Osteoblast (primary cell): ENCODE data around the gene AKT3. TPM values are rescaled to one million over a fixed set of nuclear protein-coding genes. Genes with fewer than 3 reads are reported as not detected.
A peak's percentile ranks its signal among the peaks of the same experiment; 100 is the strongest.
"Not testable (repeated sequence)": the region's sequence is repeated elsewhere in the genome, so short reads cannot be mapped to it uniquely, and the experiment has no call there.

ENCODE experiments used
- DNase-seq: peaks from one replicate; pipeline ENCODE4 v3.0.0; 2011; ENCODE audit warnings: low spot score, mixed read lengths; ENCODE audit not compliant: insufficient read length; ENCODE audit errors: missing footprints
- H2AFZ ChIP-seq: 2 replicates; pipeline ENCODE4 v1.6.0; 2011; ENCODE audit warnings: mild to moderate bottlenecking, low read length
- H3K27ac ChIP-seq: 2 replicates; pipeline ENCODE4 v1.5.1; 2011; ENCODE audit warnings: mild to moderate bottlenecking, low read depth, low read length, moderate library complexity
- H3K27me3 ChIP-seq: 2 replicates; pipeline ENCODE4 v1.6.0; 2012; ENCODE audit warnings: mild to moderate bottlenecking, control low read depth, inconsistent platforms, low read length, moderate library complexity; ENCODE audit not compliant: insufficient read depth
- H3K36me3 ChIP-seq: 2 replicates; pipeline ENCODE4 v1.5.1; 2011; ENCODE audit warnings: mild to moderate bottlenecking, low read length, control low read depth, moderate library complexity; ENCODE audit not compliant: insufficient read depth
- H3K4me1 ChIP-seq: 2 replicates; pipeline ENCODE4 v1.5.1; 2011; ENCODE audit warnings: mild to moderate bottlenecking, low read length, control low read depth, moderate library complexity; ENCODE audit not compliant: insufficient read depth
- H3K4me2 ChIP-seq: 2 replicates; pipeline ENCODE4 v1.6.0; 2011; ENCODE audit warnings: mild to moderate bottlenecking, low read length; ENCODE audit not compliant: insufficient read depth
- H3K4me3 ChIP-seq: fragments of 200-600 bp; sonication (generic); 3 replicates; pipeline ENCODE4 v1.5.1; 2012; ENCODE audit warnings: mild to moderate bottlenecking, low read length, inconsistent platforms; ENCODE audit not compliant: insufficient read depth
- H3K79me2 ChIP-seq: 2 replicates; pipeline ENCODE4 v1.6.0; 2012; ENCODE audit warnings: mild to moderate bottlenecking, low read length, control low read depth, inconsistent platforms; ENCODE audit not compliant: insufficient read depth
- H3K9me3 ChIP-seq: 2 replicates; pipeline ENCODE4 v1.5.1; 2011; ENCODE audit warnings: low read depth, low read length, control low read depth
- H4K20me1 ChIP-seq: 2 replicates; pipeline ENCODE4 v1.6.0; 2012; ENCODE audit warnings: mild to moderate bottlenecking, low read length, control low read depth; ENCODE audit not compliant: insufficient read depth
- total RNA-seq: library from RNA; depleted of rRNA; stranded (reverse); fragments of >200 nt; gene quantifications from 2 replicates; pipeline ENCODE4 v1.2.3, GENCODE V29; 2012
- TF ChIP-seq, protein P1 (sequence below): IDR thresholded peaks from 2 replicates; pipeline ENCODE4 v1.5.1; 2011; ENCODE audit warnings: mild to moderate bottlenecking, low read depth, low read length, moderate library complexity; ENCODE audit errors: extremely low read depth

The AKT3 gene
- total RNA-seq, 1 donor = 38.7 TPM

DNA sequence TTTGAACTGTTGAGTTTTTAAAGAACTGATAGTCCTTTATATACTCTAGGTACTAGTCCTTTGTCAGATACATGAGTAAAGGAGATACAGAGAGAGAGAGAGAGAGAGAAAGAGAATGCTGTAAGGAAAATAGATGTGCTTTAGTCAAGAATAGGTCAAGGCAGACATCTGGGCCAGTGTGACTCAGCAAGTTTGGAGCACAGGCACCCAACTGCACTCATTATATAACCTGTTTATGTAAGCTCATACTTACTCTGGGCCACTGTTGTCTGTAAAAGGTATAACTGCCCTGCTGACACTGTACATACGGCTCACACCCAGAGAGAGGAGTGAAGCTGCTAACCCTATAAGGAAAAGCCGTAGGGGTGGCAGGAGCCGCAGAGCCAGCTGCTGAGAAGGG, 32.2 kb upstream of the AKT3 start:
- H3K9me3 ChIP-seq = no peaks in the 10 kb centered on the region
- no peak overlapping the region for H3K4me2 ChIP-seq
- H3K4me1 ChIP-seq = peaks cover 10% of the 10 kb centered on the region
- TF ChIP-seq, protein P1, sequence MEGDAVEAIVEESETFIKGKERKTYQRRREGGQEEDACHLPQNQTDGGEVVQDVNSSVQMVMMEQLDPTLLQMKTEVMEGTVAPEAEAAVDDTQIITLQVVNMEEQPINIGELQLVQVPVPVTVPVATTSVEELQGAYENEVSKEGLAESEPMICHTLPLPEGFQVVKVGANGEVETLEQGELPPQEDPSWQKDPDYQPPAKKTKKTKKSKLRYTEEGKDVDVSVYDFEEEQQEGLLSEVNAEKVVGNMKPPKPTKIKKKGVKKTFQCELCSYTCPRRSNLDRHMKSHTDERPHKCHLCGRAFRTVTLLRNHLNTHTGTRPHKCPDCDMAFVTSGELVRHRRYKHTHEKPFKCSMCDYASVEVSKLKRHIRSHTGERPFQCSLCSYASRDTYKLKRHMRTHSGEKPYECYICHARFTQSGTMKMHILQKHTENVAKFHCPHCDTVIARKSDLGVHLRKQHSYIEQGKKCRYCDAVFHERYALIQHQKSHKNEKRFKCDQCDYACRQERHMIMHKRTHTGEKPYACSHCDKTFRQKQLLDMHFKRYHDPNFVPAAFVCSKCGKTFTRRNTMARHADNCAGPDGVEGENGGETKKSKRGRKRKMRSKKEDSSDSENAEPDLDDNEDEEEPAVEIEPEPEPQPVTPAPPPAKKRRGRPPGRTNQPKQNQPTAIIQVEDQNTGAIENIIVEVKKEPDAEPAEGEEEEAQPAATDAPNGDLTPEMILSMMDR = no peak
- H3K27me3 ChIP-seq = no peaks in the 10 kb centered on the region
- H3K79me2 ChIP-seq = no peaks in the 10 kb centered on the region
- no peaks in the 10 kb centered on the region for H4K20me1 ChIP-seq
- H3K27ac ChIP-seq = no peak overlapping the region
- H3K36me3 ChIP-seq = no peaks in the 10 kb centered on the region
- DNase-seq = peak; percentile 46
- no peak overlapping the region for H2AFZ ChIP-seq
- no peak overlapping the region for H3K4me3 ChIP-seq

DNA sequence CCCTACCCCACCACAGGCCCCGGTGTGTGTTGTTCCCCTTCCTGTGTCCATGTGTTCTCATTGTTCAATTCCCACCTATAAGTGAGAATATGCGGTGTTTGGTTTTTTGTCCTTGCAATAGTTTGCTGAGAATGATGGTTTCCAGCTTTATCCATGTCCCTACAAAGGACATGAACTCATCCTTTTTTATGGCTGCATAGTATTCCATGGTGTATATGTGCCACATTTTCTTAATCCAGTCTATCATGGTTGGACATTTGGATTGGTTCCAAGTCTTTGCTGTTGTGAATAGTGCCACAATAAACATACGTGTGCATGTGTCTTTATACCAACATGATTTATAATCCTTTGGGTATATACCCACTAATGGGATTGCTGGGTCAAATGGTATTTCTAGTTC, 27.0 kb upstream of the AKT3 start:
- not testable (repeated sequence) for DNase-seq, H3K79me2 ChIP-seq, H2AFZ ChIP-seq, H3K27me3 ChIP-seq, H3K27ac ChIP-seq, H3K9me3 ChIP-seq, H3K4me1 ChIP-seq, H3K4me3 ChIP-seq, H3K36me3 ChIP-seq, H4K20me1 ChIP-seq, H3K4me2 ChIP-seq

DNA sequence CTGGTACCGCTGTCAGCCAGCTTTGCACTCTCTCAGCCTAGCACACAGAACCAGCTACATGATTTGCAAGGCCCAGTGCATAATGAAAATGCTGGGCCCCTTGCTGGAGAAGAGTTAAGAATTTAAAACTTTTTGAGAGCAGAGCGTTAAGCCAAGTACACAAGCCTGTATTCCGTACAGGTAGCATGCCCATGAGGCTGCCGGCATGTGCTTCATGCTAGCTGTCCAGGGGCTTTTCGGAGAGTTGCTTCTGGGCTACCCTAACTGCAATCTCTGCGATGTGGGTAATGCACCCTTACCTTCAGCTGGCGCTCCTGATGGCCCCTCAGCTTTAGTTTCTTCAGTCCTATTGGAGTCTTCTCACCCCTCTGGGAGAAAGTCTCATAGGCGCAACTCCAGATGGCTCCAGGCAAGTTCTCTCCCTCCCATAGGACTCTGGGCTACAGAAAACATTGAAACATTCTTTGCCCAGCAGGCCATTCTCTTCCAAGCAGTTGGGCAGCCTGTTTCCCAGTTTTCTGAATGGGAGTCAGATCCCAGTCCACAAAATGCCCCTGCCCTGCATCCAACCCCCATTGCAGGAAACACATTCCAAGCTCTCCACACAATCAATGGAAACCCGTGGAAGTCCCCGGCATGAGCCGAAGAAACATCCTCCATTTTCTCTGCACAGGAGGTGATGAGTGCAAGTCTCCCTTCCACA, 5.7 kb upstream of the AKT3 start:
- Histone ChIP-seq H3K4me3 (no peak overlapping the region), H3K4me2 (no peak overlapping the region), H3K27ac (no peak overlapping the region), H3K9me3 (no peaks in the 10 kb centered on the region), H3K79me2 (no peaks in the 10 kb centered on the region), H4K20me1 (no peaks in the 10 kb centered on the region), H3K27me3 (peaks cover 8% of the 10 kb centered on the region), H2AFZ (no peak overlapping the region), H3K4me1 (peaks cover 5% of the 10 kb centered on the region), H3K36me3 (no peaks in the 10 kb centered on the region)
- no peak for DNase-seq
- TF ChIP-seq, protein P1 = no peak

DNA sequence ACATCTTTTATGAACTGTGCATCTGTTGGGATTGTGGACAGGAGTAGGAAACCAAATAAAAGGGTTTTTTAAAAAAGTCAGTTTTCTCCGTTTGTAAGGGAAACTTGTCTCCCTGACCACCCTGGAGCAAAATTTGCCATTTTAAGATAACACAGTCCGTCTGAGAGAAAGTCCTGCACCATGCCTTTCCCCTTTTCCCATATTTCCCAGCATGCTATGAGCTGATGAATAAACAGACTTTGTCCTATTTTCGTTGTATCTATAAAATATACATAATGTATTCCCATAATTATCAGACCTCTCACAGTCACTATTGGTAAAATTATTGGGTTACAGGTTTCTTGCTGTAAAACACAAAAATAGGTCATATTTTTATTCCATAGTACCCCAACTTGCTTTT, 1.7 kb upstream of the AKT3 start:
- peaks cover 10% of the 10 kb centered on the region for H4K20me1 ChIP-seq
- DNase-seq = no peak
- H3K9me3 ChIP-seq = no peaks in the 10 kb centered on the region
- peaks cover 12% of the 10 kb centered on the region for H3K4me1 ChIP-seq
- TF ChIP-seq, protein P1 = no peak
- no peak overlapping the region for H3K27ac ChIP-seq
- peaks cover 26% of the 10 kb centered on the region for H3K79me2 ChIP-seq
- peak overlapping the region; percentile 97 for H2AFZ ChIP-seq
- H3K4me2 ChIP-seq = peak overlapping the region; percentile 94
- H3K36me3 ChIP-seq = no peaks in the 10 kb centered on the region
- peak overlapping the region; percentile 86 for H3K4me3 ChIP-seq
- no peaks in the 10 kb centered on the region for H3K27me3 ChIP-seq
